ENCODE measurements around the gene OSBPL6. TPM values are rescaled to one million over a fixed set of nuclear protein-coding genes. Genes with fewer than 3 reads are reported as not detected.

OSBPL6 gene
- total RNA-seq, 1 experiment from 2014 or later: 4.6 TPM

- Mint-ChIP-seq H3K27me3 (ENCODE audit: low read depth) (no peaks in the 10 kb centered on the region), H3K4me1 (peaks cover 19 to 22% of the 10 kb centered on the region in 2 experiments), H3K36me3 (ENCODE audit: insufficient read depth in 1 of 3, low read depth in 3 of 3) (peaks cover 17 to 41% (median 37%) of the 10 kb centered on the region in 3 experiments; a peak in 6 of 7 replicates), H3K4me3 (peak overlapping the region; percentile 83 to 90), H3K27ac (peak overlapping the region; percentile 65 to 91 (median 78); a peak in 5 of 7 replicates), H3K9me3 (no peaks in the 10 kb centered on the region)
- Histone ChIP-seq H3K27ac (ENCODE audit: insufficient read length, low read depth, low read length) (peak overlapping the region; percentile 24), H4K91ac (ENCODE audit: insufficient read length, low read depth, low read length) (no peak overlapping the region), H3K23ac (ENCODE audit: insufficient read length, low read depth, low read length) (no peak overlapping the region), H2BK20ac (ENCODE audit: low read depth, low read length, poor library complexity, severe bottlenecking) (no peak overlapping the region), H3K18ac (ENCODE audit: insufficient read length, low read depth, low read length) (no peak overlapping the region), H2AK5ac (ENCODE audit: insufficient read length, low read length) (no peak overlapping the region), H2AFZ (ENCODE audit: low read length) (no peak overlapping the region), H3K56ac (ENCODE audit: insufficient read length, low read depth, low read length) (no peak overlapping the region), H2BK5ac (ENCODE audit: insufficient read length, low read length) (no peak overlapping the region), H3K27me3 (ENCODE audit: insufficient read depth, low read length) (no peaks in the 10 kb centered on the region), H3K9ac (ENCODE audit: extremely low read depth, insufficient read length, low read length) (peak overlapping the region; percentile 80), H3K4ac (ENCODE audit: low read depth, low read length) (no peak overlapping the region), H3T11ph (ENCODE audit: low read length) (no peak overlapping the region), H2BK15ac (ENCODE audit: low read depth, low read length) (no peak overlapping the region), H4K5ac (ENCODE audit: insufficient read length, low read depth, low read length) (no peak overlapping the region), H2BK12ac (ENCODE audit: insufficient read length, low read depth, low read length) (no peak overlapping the region), H3K4me2 (ENCODE audit: insufficient read depth, insufficient read length, low read length) (peak overlapping the region; percentile 98), H4K8ac (replicated peaks; ENCODE audit: insufficient read length, low read depth, low read length) (no peak overlapping the region), H3K4me1 (ENCODE audit: insufficient read depth, low read length) (no peaks in the 10 kb centered on the region), H3K14ac (ENCODE audit: insufficient read depth, low read length) (no peak overlapping the region), H2BK120ac (ENCODE audit: low read depth, low read length, poor library complexity, severe bottlenecking) (no peak overlapping the region), H3K79me2 (ENCODE audit: insufficient read depth, low read length) (peaks cover 6% of the 10 kb centered on the region; the same call in 1 of the 2 replicates), H3K9me3 (ENCODE audit: control insufficient read depth, low read depth, low read length) (no peaks in the 10 kb centered on the region), H3K79me1 (ENCODE audit: insufficient read depth, low read depth, low read length, poor library complexity, severe bottlenecking) (no peaks in the 10 kb centered on the region), H4K20me1 (ENCODE audit: control insufficient read depth, insufficient read depth, insufficient read length) (no peaks in the 10 kb centered on the region), H3K23me2 (ENCODE audit: insufficient read length, low read depth, low read length, poor library complexity, severe bottlenecking) (peaks cover 9% of the 10 kb centered on the region)
- no CpG with 5 or more reads among the region's 18 CpGs for WGBS (ENCODE audit: extremely low coverage, insufficient read length, low lambda C conversion rate)
- no peak for DNase-seq
- TF ChIP-seq, protein P1, sequence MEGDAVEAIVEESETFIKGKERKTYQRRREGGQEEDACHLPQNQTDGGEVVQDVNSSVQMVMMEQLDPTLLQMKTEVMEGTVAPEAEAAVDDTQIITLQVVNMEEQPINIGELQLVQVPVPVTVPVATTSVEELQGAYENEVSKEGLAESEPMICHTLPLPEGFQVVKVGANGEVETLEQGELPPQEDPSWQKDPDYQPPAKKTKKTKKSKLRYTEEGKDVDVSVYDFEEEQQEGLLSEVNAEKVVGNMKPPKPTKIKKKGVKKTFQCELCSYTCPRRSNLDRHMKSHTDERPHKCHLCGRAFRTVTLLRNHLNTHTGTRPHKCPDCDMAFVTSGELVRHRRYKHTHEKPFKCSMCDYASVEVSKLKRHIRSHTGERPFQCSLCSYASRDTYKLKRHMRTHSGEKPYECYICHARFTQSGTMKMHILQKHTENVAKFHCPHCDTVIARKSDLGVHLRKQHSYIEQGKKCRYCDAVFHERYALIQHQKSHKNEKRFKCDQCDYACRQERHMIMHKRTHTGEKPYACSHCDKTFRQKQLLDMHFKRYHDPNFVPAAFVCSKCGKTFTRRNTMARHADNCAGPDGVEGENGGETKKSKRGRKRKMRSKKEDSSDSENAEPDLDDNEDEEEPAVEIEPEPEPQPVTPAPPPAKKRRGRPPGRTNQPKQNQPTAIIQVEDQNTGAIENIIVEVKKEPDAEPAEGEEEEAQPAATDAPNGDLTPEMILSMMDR (conservative IDR thresholded peaks at IDR 0.05): no peak
Observed at GRCh38 chr2:178449700-178450523, 255.6 kb downstream of the OSBPL6 start.

Measured in H9 (cell line).